Measurements from ENCODE around the gene ARF6. TPM values are rescaled to one million over a fixed set of nuclear protein-coding genes. Genes with fewer than 3 reads are reported as not detected.
A peak's percentile ranks its signal among the peaks of the same experiment; 100 is the strongest.

ARF6 gene
- total and polyA plus RNA-seq, 2 donors (not counting 1 experiment from before 2014, with no cell fraction given), result 54.7 to 67.4 TPM

DNA sequence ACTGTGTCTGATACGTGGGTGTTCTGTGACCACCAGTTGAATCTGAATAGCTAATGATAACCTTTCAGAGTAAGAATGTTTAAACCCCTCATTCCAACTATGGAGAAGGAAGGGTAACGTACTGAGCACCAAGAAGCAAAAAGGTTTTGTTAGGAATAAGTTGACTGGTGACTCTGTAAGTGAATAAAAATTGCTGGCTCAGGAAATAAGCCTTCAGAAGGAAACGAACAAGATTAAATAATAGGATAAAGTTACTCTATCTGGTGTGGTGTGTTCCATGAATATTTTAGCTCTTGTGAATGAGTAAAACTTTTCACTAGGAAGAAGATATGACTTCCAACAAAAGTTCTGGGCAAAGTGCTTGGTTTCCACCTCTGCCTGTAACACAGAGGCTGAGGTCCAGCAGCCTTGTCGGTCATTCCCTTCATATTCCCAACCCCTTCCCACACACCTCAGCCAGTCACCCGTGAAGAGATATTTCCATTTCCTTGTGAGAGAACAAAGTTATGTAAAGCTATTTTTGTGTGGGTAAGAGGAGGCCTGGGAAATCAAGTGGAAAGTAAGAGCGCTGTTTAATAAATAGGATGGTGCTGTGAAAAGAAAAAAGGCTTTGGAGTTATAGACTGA is 47.1 kb downstream of the ARF6 start:
- no peak overlapping the region for H2AFZ ChIP-seq (ENCODE audit: low read length)
- no peak overlapping the region for H3K9ac ChIP-seq (ENCODE audit: insufficient read depth, low read length)
- TF ChIP-seq CTCF (conservative IDR thresholded peaks at IDR 0.05 in 1 of 2, IDR thresholded peaks at IDR 0.05 in 1 of 2; ENCODE audit: low read depth in 1 of 2, low read length in 2 of 2) (no peak), EZH2 (IDR thresholded peaks at IDR 0.05; ENCODE audit: low read length, missing control alignments) (no peak)
- no peak overlapping the region for H3K4me3 ChIP-seq (replicated peaks in 1 of 4; ENCODE audit: control extremely low read depth in 1 of 4, insufficient read depth in 1 of 4, low read depth in 3 of 4, low read length in 4 of 4)
- no peaks in the 10 kb centered on the region for H3K4me1 ChIP-seq (ENCODE audit: control insufficient read depth, extremely low read depth, insufficient read depth, low read length)
- H3K27ac ChIP-seq (ENCODE audit: insufficient read depth, low read length), result no peak overlapping the region
- no peaks in the 10 kb centered on the region for H3K9me3 ChIP-seq (ENCODE audit: control insufficient read depth, insufficient read depth, low read depth, low read length)
- H4K20me1 ChIP-seq (ENCODE audit: control insufficient read depth, extremely low read depth, insufficient read depth, low read length), result no peaks in the 10 kb centered on the region
- no peaks in the 10 kb centered on the region for H3K79me2 ChIP-seq (ENCODE audit: control insufficient read depth, insufficient read depth, low read length)
- peak in 1 of 2 donors; percentile 57 for DNase-seq (ENCODE audit: low read depth in 2 of 2)
- no peaks in the 10 kb centered on the region for H3K27me3 ChIP-seq (ENCODE audit: control insufficient read depth, insufficient read depth, low read length)
- H3K4me2 ChIP-seq (ENCODE audit: extremely low read depth, insufficient read depth, low read length), result no peak overlapping the region
- no peaks in the 10 kb centered on the region for H3K36me3 ChIP-seq (ENCODE audit: control insufficient read depth, insufficient read depth, low read length)

DNA sequence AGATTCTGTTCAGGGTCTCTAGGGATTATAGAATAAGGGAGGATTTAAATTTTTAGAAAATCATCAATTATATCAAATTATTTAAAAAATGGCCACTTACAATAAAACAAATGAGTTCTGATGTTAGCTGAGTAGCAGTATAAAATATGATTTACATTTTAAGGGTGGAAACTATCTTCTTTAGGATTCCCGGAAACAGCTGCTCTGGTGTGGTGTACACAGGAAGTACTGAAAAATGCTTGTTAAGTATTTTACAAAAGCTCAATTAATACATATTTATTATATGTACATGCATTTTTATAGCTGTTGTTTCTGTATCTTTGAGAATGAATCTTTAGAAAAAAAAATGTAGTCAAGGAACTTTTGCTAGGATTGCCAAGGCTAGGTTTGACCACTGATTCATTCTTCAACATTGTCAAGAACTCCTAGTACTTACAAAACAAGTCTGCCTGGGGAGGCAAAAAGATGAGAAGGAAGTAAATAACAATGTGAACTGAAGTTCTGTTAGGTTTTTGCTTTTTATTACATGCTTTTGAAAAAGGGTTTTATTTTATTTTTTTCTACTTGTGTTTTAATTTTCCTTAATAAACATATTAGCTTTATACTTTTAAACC is 48.0 kb downstream of the ARF6 start:
- Histone ChIP-seq H4K20me1 (ENCODE audit: control insufficient read depth, extremely low read depth, insufficient read depth, low read length) (no peaks in the 10 kb centered on the region), H3K4me1 (ENCODE audit: control insufficient read depth, extremely low read depth, insufficient read depth, low read length) (no peaks in the 10 kb centered on the region), H3K27ac (ENCODE audit: insufficient read depth, low read length) (no peak overlapping the region), H3K36me3 (ENCODE audit: control insufficient read depth, insufficient read depth, low read length) (no peaks in the 10 kb centered on the region), H3K4me2 (ENCODE audit: extremely low read depth, insufficient read depth, low read length) (no peak overlapping the region), H3K27me3 (ENCODE audit: control insufficient read depth, insufficient read depth, low read length) (no peaks in the 10 kb centered on the region), H3K9ac (ENCODE audit: insufficient read depth, low read length) (no peak overlapping the region), H3K9me3 (ENCODE audit: control insufficient read depth, insufficient read depth, low read depth, low read length) (no peaks in the 10 kb centered on the region), H2AFZ (ENCODE audit: low read length) (no peak overlapping the region), H3K4me3 (replicated peaks in 1 of 4; ENCODE audit: control extremely low read depth in 1 of 4, insufficient read depth in 1 of 4, low read depth in 3 of 4, low read length in 4 of 4) (no peak overlapping the region), H3K79me2 (ENCODE audit: control insufficient read depth, insufficient read depth, low read length) (no peaks in the 10 kb centered on the region)
- no peak for TF ChIP-seq CTCF (conservative IDR thresholded peaks at IDR 0.05 in 1 of 2, IDR thresholded peaks at IDR 0.05 in 1 of 2; ENCODE audit: low read depth in 1 of 2, low read length in 2 of 2)
- DNase-seq (ENCODE audit: low read depth in 2 of 2), result peak in 1 of 2 donors; percentile 71

GRCh38 chr14:49942090-49942489 is 49.2 kb downstream of the ARF6 start:
- DNase-seq (ENCODE audit: low read depth in 2 of 2), result no peak
- Histone ChIP-seq H3K4me2 (ENCODE audit: extremely low read depth, insufficient read depth, low read length) (no peak overlapping the region), H3K9ac (ENCODE audit: insufficient read depth, low read length) (no peak overlapping the region), H3K27ac (ENCODE audit: insufficient read depth, low read length) (no peak overlapping the region), H2AFZ (ENCODE audit: low read length) (no peak overlapping the region), H3K79me2 (ENCODE audit: control insufficient read depth, insufficient read depth, low read length) (no peaks in the 10 kb centered on the region), H3K36me3 (ENCODE audit: control insufficient read depth, insufficient read depth, low read length) (no peaks in the 10 kb centered on the region), H4K20me1 (ENCODE audit: control insufficient read depth, extremely low read depth, insufficient read depth, low read length) (no peaks in the 10 kb centered on the region), H3K27me3 (ENCODE audit: control insufficient read depth, insufficient read depth, low read length) (no peaks in the 10 kb centered on the region), H3K4me3 (replicated peaks in 1 of 4; ENCODE audit: control extremely low read depth in 1 of 4, insufficient read depth in 1 of 4, low read depth in 3 of 4, low read length in 4 of 4) (no peak overlapping the region), H3K9me3 (ENCODE audit: control insufficient read depth, insufficient read depth, low read depth, low read length) (no peaks in the 10 kb centered on the region), H3K4me1 (ENCODE audit: control insufficient read depth, extremely low read depth, insufficient read depth, low read length) (peaks cover 5% of the 10 kb centered on the region)
- TF ChIP-seq CTCF (conservative IDR thresholded peaks at IDR 0.05 in 1 of 2, IDR thresholded peaks at IDR 0.05 in 1 of 2; ENCODE audit: low read depth in 1 of 2, low read length in 2 of 2) (no peak), EZH2 (IDR thresholded peaks at IDR 0.05; ENCODE audit: low read length, missing control alignments) (no peak)
